ENCODE measurements around the gene JPT2.
A peak's percentile ranks its signal among the peaks of the same experiment; 100 is the strongest.

Gene JPT2

GRCh38 chr16:1677942-1678499 lies at the start of gene JPT2:
Gene JPT2 (plus strand): TSS chr16:1678279. CDS start chr16:1678313, 34 bp downstream.
- no peaks in the 10 kb centered on the region for H3K27me3 ChIP-seq (ENCODE audit: insufficient read depth, low read length, poor library complexity)
- peak within 1 kb of the TSS; percentile 75 for H3K27ac ChIP-seq (ENCODE audit: low read length)
- H3K79me2 ChIP-seq (ENCODE audit: insufficient read depth, low read length), result peaks cover 48% of the 10 kb centered on the region
- H3K36me3 ChIP-seq (ENCODE audit: insufficient read depth, low read length), result peaks cover 49% of the 10 kb centered on the region
- ATAC-seq (ENCODE audit: insufficient read depth, low read depth), result peak; percentile 96
- H3K4me3 ChIP-seq (ENCODE audit: low read depth in 1 of 2, low read length in 2 of 2), result peak within 1 kb of the TSS; percentile 54 to 73
- H3K4me1 ChIP-seq (ENCODE audit: insufficient read depth, low read length), result peaks cover 31% of the 10 kb centered on the region
- H3K9ac ChIP-seq (ENCODE audit: low read depth, low read length), result peak within 1 kb of the TSS; percentile 79
- H3K4me2 ChIP-seq (ENCODE audit: insufficient read depth, low read length), result peak within 1 kb of the TSS; percentile 79
- H3K9me3 ChIP-seq (ENCODE audit: insufficient read depth, low read length, severe bottlenecking), result no peaks in the 10 kb centered on the region
- peak; percentile 97 for DNase-seq
- H4K20me1 ChIP-seq (ENCODE audit: insufficient read depth, low read length), result peaks cover 33% of the 10 kb centered on the region
- TF ChIP-seq EZH2 (IDR thresholded peaks at IDR 0.05; ENCODE audit: borderline replicate concordance, low read depth, low read length, severe bottlenecking), result no peak
- no peak for TF ChIP-seq CTCF (IDR thresholded peaks at IDR 0.05; ENCODE audit: borderline replicate concordance, extremely low read depth, low read length, poor library complexity, severe bottlenecking)
- peak within 1 kb of the TSS; percentile 66 for H2AFZ ChIP-seq (ENCODE audit: low read depth, low read length)

DNA sequence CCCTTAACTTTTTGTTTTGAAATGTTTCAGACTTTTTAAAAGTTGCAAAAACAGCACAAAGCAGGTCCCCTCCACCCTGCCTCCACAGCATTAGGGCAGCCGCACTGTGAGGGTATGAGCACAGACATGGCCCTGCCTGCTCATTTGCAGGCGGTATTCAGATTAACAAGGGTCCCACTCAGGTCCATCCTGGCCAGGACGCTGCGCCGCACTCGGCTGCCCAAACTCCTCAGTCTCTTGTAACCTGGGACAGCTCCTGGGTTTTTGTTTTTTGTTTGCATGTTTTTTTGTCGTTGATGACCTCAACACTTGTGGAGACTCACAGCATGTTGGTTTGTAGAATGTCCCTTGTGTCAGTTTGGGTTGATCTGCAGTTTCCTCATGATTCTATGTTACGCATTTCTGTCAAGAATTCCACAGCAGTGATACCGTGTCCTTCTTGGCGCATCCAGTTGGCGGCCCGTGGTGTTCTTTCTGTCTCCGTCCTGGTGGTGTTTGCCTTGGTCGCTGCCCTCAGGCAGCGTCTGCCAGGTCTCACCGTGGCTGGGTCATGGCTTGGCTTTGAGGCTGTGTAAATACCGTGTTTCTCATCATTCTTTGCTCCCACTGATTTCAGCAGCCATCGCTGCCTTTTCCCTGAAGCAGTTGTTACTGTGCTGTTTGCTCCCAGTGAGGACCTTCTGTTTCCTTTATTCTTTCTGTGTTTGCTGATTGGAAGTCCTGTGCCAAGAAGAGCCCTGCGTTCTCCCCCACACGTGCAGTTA lies 47.4 kb upstream of the JPT2 start:
- H4K20me1 ChIP-seq (ENCODE audit: insufficient read depth, low read length), result peaks cover 62% of the 10 kb centered on the region
- no peaks in the 10 kb centered on the region for H3K27me3 ChIP-seq (ENCODE audit: insufficient read depth, low read length, poor library complexity)
- ATAC-seq (ENCODE audit: insufficient read depth, low read depth) (no peak), DNase-seq (no peak)
- TF ChIP-seq EZH2 (IDR thresholded peaks at IDR 0.05; ENCODE audit: borderline replicate concordance, low read depth, low read length, severe bottlenecking), result no peak
- no peak for TF ChIP-seq CTCF (IDR thresholded peaks at IDR 0.05; ENCODE audit: borderline replicate concordance, extremely low read depth, low read length, poor library complexity, severe bottlenecking)
- no peak overlapping the region for H2AFZ ChIP-seq (ENCODE audit: low read depth, low read length)
- H3K79me2 ChIP-seq (ENCODE audit: insufficient read depth, low read length), result peaks cover 93% of the 10 kb centered on the region
- H3K4me2 ChIP-seq (ENCODE audit: insufficient read depth, low read length), result no peak overlapping the region
- H3K9me3 ChIP-seq (ENCODE audit: insufficient read depth, low read length, severe bottlenecking), result no peaks in the 10 kb centered on the region
- peaks cover 92% of the 10 kb centered on the region for H3K36me3 ChIP-seq (ENCODE audit: insufficient read depth, low read length)
- no peak overlapping the region for H3K27ac ChIP-seq (ENCODE audit: low read length)
- H3K4me3 ChIP-seq (ENCODE audit: low read depth in 1 of 2, low read length in 2 of 2), result no peak overlapping the region
- H3K4me1 ChIP-seq (ENCODE audit: insufficient read depth, low read length), result no peaks in the 10 kb centered on the region
- no peak overlapping the region for H3K9ac ChIP-seq (ENCODE audit: low read depth, low read length)

GRCh38 chr16:1631230-1631629 lies 46.8 kb upstream of the JPT2 start:
- peaks cover 86% of the 10 kb centered on the region for H3K36me3 ChIP-seq (ENCODE audit: insufficient read depth, low read length)
- TF ChIP-seq EZH2 (IDR thresholded peaks at IDR 0.05; ENCODE audit: borderline replicate concordance, low read depth, low read length, severe bottlenecking) (no peak), CTCF (IDR thresholded peaks at IDR 0.05; ENCODE audit: borderline replicate concordance, extremely low read depth, low read length, poor library complexity, severe bottlenecking) (no peak)
- no peak overlapping the region for H2AFZ ChIP-seq (ENCODE audit: low read depth, low read length)
- ATAC-seq (ENCODE audit: insufficient read depth, low read depth) (no peak), DNase-seq (no peak)
- no peak overlapping the region for H3K4me3 ChIP-seq (ENCODE audit: low read depth in 1 of 2, low read length in 2 of 2)
- no peak overlapping the region for H3K4me2 ChIP-seq (ENCODE audit: insufficient read depth, low read length)
- no peaks in the 10 kb centered on the region for H3K4me1 ChIP-seq (ENCODE audit: insufficient read depth, low read length)
- H4K20me1 ChIP-seq (ENCODE audit: insufficient read depth, low read length), result peaks cover 57% of the 10 kb centered on the region
- H3K27ac ChIP-seq (ENCODE audit: low read length), result no peak overlapping the region
- H3K9me3 ChIP-seq (ENCODE audit: insufficient read depth, low read length, severe bottlenecking), result no peaks in the 10 kb centered on the region
- H3K27me3 ChIP-seq (ENCODE audit: insufficient read depth, low read length, poor library complexity), result no peaks in the 10 kb centered on the region
- no peak overlapping the region for H3K9ac ChIP-seq (ENCODE audit: low read depth, low read length)
- peaks cover 89% of the 10 kb centered on the region for H3K79me2 ChIP-seq (ENCODE audit: insufficient read depth, low read length)

Measured in DND-41 (cell line).